ENCODE measurements around the gene C16orf54.
"Not testable (repeated sequence)": the region's sequence is repeated elsewhere in the genome, so short reads cannot be mapped to it uniquely, and the experiment has no call there.

C16orf54 gene

GRCh38 chr16:29767062-29767461 is 21.3 kb upstream of the C16orf54 start:
- no peak for DNase-seq

DNA sequence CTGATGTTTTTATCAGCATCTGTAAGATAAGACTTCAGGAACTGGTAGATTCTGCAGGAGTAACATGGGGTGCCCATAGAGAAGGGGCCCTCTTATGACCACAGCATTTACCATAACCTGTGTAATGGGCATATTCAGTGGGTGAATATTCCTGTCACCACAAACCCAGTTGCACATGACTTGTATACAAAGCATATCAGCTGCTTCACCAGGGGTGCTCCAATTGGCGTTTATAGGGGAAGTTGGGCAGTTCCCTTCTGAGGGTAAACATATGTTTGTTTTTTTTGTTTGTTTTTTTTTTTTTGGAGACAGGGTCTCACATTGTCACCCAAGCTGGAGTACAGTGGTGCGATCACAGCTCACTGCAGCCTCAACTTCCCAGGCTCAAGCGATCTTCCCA is 20.8 kb upstream of the C16orf54 start:
- DNase-seq = no peak

GRCh38 chr16:29765167-29766032 is 19.6 kb upstream of the C16orf54 start:
- no peak for DNase-seq

GRCh38 chr16:29763326-29763725 is 17.5 kb upstream of the C16orf54 start:
- no peak for DNase-seq

DNA sequence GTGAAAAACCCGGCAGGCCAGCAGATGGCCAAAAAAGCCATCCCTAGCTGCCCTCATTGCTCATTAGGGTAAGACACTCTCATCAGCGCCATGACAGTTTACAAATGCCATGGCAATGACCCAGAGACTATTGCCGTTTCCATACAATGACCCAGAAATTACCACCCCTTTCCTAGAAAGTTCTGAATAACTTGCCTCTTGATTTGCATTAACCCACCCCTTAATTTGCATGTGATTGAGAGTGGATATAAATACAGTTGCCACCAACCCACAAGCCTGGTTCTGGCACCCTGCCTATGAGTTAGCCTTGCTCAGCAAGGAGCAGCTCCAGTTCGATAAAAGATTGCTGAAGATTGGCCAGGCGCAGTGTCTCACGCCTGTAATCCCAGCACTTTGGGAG is 16.1 kb upstream of the C16orf54 start:
- no peak for DNase-seq

DNA sequence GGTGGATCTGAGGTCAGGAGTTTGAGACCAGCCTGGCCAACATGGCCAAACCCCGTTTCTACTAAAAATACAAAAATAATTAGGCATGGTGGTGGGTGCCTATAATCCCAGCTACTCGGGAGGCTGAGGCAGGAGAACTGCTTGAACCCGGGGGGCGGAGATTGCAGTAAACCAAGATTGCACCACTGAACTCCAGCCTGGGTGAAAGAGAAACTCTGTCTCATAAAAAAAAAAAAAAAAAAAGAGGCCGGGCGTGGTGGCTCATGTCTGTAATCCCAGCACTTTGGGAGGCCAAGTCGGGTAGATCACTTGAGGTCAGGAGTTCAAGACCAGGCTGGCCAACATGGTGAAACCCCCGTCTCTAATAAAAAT is 15.5 kb upstream of the C16orf54 start:
- DNase-seq = not testable (repeated sequence)

DNA sequence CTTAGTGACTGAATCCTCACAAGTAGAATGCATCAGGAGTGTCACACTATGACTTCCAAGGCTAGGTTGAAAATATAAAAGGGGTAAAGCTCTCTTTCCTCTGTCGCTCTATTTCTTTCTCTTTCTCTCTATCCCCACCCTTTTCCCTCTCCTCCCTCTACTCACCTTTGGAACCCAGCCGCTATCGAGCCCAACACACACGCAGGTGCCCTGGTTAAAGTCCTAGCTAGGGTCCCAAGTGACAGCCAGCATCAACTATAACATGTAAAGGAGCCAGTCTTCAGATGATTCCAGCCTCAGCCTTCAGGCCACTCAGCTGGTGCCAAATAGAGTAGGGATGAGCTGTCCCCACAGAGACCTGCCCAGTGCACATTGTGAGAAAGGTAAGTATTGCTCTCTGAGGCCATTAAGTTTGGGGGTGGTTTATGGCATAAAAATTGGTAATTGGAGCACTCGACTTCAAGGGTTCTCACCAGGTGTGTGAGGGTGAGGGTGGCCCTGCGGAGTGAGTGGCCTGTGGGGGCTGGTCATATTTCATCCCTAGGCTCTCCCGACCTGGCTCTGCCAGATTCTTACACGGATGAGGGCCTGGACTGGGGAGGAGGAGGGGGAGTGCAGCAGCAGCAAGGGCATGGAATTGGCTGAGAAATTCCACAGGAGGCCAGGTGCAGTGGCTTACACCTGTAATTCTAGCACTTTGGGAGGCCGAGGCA is 14.9 kb upstream of the C16orf54 start:
- DNase-seq = no peak

DNA sequence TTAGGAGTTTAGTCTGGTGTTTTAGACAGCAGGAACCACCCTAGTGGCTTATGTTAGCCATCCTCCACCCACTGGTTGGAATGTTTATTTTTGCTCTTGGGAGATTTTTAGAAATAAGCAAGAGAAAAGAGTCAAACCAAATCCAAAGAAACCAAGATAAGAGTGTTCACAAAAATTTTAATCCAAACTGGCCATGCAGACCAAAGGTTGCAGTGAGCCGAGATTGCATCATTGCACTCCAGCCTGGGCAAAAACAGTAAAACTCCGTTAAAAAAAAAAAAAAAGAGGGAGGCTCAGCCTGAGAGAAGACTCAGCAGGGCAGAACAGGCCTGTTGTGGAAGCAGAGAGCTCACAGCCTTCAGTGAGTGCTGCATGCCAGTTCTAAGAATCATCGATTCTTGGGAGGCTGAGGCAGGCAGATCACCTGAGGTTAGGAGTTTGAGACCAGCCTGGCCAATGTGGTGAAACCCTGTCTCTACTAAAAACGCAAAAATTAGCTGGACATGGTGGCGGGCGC is 12.2 kb upstream of the C16orf54 start:
- no peak for DNase-seq

GRCh38 chr16:29757086-29757485 is 11.3 kb upstream of the C16orf54 start:
- DNase-seq = not testable (repeated sequence)

DNA sequence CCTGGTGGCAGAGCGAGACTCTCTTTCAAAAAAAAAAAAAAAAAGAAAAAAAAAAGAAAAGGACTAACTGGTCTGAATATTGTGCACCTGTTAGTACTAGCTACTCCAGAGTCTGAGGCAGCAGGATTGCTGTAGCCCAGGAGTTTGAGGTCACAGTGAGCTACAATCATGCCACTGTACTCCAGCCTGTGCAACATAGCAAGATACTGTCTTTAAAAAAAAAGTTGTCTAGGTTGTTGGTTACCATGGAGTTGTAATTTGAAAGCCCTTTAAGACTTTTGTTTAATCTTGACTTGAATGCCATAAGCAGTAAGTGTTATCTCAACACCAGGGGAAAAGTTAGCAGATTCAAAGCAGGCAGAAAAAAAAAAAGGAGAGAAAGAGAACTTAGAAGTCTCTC is 10.9 kb upstream of the C16orf54 start:
- no peak for DNase-seq

GRCh38 chr16:29753516-29753915 is 7.7 kb upstream of the C16orf54 start:
- DNase-seq = no peak

GRCh38 chr16:29748760-29749149 is 3.0 kb upstream of the C16orf54 start:
- DNase-seq = peak; percentile 46

DNA sequence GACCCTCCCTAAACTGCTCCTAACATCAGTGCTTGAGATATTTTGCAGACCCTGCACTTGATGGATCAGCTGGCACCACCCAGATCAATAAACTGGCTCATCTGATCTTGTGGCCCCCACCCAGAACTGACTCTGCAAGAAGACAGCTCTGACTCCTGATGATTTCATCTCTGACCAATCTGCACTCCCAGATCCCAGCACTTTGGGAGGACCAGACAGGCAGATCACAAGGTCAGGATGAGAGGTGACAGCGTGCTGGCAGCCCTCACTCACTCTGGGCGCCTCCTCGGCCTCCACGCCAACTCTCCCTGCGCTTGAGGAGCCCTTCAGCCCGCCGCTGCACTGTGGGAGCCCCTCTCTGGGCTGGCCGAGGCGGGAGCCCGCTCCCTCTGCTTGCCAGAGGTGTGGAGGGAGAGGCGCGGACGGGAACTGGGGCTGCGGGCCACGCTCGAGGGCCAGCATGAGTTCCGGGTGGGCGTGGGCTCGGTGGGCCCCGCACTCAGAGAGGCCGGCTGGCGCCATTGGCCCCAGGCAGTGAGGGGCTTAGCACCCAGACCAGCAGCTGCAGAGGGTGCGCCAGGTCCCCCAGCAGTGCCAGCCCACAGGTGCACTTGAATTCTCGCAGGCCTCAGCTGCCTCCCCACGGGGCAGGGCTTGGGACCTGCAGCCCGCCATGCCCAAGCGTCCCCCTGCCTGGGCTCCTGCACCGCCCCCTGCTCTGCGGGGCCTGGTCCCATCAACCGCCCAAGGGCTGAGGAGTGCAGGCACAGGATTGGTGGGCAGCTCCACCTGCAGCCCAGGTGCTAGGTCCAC is 2.4 kb upstream of the C16orf54 start:
- no peak for DNase-seq

DNA sequence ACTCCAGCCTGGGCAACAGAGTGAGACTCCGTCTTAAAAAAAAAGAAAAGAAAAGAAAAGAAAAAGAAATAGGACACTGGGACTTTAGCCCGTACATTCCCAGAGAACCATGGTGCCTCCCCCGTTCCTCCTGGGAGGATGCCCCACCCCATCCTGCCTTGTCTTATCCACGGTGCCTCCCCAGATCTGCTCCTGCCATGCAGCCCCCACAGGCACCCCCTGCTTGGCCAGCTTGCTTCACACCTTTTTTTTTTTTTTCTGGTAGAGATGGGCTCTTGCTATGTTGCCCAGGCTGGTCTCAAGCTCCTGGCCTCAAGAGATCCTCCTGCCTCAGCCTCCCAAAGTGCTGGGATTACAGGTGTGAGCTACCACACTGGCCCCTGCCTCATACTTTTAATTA is 728 bp upstream of the C16orf54 start:
- DNase-seq = not testable (repeated sequence)

- DNase-seq = peak; percentile 60
These were observed 503 bp downstream of the C16orf54 start for GRCh38 chr16:29745121-29745852.

DNA sequence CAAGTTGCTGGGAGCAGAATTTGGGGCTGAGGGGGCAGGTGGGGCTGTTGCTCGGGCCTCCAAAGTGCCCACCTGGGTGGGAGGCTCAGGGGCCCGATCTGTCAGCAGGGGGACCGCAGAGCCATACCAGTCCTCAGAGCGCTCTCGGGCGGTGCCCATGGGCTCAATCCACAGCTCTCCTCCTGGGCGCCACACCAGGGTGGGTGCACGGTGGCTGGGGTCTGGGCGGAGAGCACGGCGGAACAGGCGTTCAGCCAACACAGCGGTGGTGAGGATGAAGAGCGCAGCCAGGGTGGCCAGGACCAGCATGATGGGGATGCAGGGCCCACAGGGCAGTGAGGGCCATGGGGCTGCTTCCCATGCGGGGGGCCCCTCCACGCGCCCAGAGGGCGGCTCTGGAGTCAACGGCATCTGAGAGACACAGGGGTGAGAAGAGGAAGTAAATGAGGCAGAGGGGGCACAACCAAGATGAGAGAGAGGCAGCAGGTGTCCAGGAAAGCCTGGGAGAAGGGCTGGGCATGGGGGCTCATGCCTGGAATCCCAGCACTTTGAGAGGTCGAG is 1.2 kb downstream of the C16orf54 start:
- peak; percentile 15 for DNase-seq

DNA sequence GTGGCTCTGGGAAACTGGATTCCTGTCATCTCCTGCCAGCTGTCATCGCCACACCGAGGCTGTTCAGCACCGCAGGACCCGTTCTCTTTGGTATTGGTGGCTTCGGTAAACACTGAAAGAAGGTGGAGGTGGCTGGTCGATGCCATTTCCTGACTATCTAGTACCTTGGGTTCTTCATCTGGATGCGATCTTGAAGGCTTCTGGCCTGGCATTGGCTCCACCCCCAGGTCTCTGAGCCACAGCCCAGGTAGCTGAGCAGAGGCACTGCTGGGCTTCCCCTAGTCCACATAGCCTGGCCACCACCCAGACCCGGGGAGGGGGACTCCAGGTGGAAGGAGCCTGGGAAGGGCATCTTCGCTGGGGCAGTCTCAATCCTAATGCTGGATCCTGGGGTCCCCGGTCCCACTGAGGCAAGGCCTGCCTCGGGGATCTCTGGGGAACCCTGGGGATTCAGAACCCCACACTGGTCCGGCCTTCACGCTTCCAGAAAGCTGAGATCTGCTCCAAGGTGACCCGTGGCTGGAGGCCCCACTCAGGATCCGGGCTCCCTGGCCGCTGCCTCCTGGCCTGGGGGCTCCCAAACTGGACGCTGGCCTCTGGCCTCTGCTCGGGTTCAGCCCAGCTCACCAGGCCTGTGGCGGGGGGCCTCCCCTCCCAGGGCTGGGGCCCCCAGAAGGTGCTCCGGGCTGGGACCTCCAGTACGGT is 1.8 kb downstream of the C16orf54 start:
- DNase-seq = peak; percentile 46

GRCh38 chr16:29743475-29743826 is 2.3 kb downstream of the C16orf54 start:
- no peak for DNase-seq

DNA sequence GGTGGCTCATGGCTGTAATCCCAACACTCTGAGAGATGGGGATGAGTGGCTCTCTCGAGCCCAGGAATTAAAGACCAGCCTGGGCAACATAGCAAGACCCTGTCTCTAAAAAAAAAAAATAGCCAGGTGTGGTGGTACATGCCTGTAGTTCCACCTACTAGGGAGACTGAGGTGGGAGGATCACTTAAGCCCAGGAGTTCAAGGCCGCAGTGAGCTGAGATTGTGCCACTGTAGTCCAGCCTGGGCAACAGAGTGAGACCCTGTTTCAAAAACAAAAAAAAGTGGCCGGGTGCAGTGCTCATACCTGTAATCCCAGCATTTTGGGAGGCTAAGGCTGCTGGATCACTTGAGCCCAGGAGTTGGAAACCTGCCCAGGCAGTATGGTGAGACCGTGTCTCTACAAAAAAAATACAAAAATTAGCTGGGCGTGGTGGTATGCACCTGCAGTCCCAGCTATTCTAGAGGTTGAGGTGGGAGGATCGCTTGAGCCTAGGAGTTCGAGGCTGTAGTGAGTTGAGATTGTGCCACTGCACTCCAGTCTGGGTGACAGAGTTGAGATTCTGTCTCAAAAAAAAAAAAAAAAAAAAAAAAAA is 3.0 kb downstream of the C16orf54 start:
- DNase-seq = no peak

DNA sequence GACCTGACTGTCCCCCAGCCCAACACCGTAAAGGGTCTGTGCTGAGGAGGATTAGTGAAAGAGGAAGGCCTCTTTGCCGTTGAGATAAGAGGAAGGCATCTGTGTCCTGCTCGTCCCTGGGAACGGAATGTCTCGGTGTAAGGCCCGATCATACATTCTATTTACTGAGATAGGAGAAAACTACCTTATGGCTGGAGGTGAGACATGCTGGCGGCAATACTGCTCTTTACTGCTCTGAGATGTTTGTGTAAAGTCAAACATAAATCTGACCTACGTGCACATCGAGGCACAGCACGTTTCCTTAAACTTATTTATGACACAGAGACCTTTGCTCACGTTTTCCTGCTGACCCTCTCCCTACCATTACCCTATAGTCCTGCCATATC is 5.2 kb downstream of the C16orf54 start:
- DNase-seq = not testable (repeated sequence)

All from activated CD4-positive, alpha-beta T cell treated with anti-CD3 and anti-CD28 coated beads for 48 hours (primary cell).